Cardiac fibroblast (primary cell): Measurements from ENCODE around the gene HRG.
"Not testable (repeated sequence)": the region's sequence is repeated elsewhere in the genome, so short reads cannot be mapped to it uniquely, and the experiment has no call there.

ENCODE experiments used
- DNase-seq, 2 donors: peaks; one replicate each; pipeline versions ENCODE4 v3.0.0 to v3.0.0-alpha.2; 2010; ENCODE audit warnings: low read depth in 2 of 2
- H3K4me3 ChIP-seq, 2 donors: replicated peaks in 1 of 2; 1 replicate in 1 of 2; 2 replicates in 1 of 2; pipeline ENCODE4 v1.5.1; 2011; ENCODE audit warnings: low read depth in 2 of 2, low read length in 2 of 2, mild to moderate bottlenecking in 2 of 2, moderate library complexity in 1 of 2
- CTCF ChIP-seq: IDR thresholded peaks from one replicate; pipeline ENCODE4 v1.5.1; 2011; ENCODE audit warnings: low read depth, mild to moderate bottlenecking, low read length, inconsistent platforms

The HRG gene

GRCh38 chr3:186627852-186628414 is 37.9 kb upstream of the HRG start:
- TF ChIP-seq CTCF = no peak
- H3K4me3 ChIP-seq = no peak overlapping the region
- DNase-seq = no peak

GRCh38 chr3:186628756-186629155 is 37.1 kb upstream of the HRG start:
- no peak overlapping the region for H3K4me3 ChIP-seq
- TF ChIP-seq CTCF = no peak
- DNase-seq = no peak

- no peak overlapping the region for H3K4me3 ChIP-seq
- no peak for TF ChIP-seq CTCF
- DNase-seq = no peak
Measured at GRCh38 chr3:186630950-186631641, 34.7 kb upstream of the HRG start.

GRCh38 chr3:186633481-186633880 is 32.3 kb upstream of the HRG start:
- H3K4me3 ChIP-seq = no peak overlapping the region
- no peak for TF ChIP-seq CTCF
- DNase-seq = no peak

GRCh38 chr3:186634207-186634606 is 31.6 kb upstream of the HRG start:
- DNase-seq, H3K4me3 ChIP-seq: not testable (repeated sequence)

DNA sequence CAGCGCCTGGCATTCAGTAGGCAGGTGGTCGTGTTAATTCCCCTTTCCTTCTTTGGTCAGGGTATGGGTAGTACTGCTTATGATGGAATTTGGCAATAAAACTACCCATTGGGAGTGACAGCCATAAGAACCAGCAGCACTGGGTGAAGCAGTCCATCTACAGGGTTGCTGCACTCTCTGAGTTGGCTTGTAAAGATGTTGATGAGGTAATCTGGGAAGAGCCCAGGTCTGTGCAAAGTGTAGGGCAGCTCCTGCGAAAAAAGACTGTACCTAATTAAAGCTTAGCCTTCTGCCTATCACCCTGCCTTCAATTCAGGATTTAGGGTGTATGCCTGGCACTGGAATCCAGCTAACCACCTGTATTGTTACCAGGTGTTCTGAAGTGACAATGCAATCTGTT is 30.3 kb upstream of the HRG start:
- no peak for TF ChIP-seq CTCF
- DNase-seq = no peak
- H3K4me3 ChIP-seq = no peak overlapping the region

GRCh38 chr3:186636536-186636935 is 29.3 kb upstream of the HRG start:
- TF ChIP-seq CTCF = no peak
- no peak for DNase-seq
- H3K4me3 ChIP-seq = no peak overlapping the region
